GM19193 (cell line): Measurements from ENCODE around the gene CECR2.

ENCODE experiments used
- POLR2A ChIP-seq: IDR thresholded peaks from 4 replicates; pipeline ENCODE4 v1.6.1; 2011; ENCODE audit not compliant: insufficient read depth, insufficient read length; ENCODE audit errors: extremely low read depth

CECR2 gene

DNA sequence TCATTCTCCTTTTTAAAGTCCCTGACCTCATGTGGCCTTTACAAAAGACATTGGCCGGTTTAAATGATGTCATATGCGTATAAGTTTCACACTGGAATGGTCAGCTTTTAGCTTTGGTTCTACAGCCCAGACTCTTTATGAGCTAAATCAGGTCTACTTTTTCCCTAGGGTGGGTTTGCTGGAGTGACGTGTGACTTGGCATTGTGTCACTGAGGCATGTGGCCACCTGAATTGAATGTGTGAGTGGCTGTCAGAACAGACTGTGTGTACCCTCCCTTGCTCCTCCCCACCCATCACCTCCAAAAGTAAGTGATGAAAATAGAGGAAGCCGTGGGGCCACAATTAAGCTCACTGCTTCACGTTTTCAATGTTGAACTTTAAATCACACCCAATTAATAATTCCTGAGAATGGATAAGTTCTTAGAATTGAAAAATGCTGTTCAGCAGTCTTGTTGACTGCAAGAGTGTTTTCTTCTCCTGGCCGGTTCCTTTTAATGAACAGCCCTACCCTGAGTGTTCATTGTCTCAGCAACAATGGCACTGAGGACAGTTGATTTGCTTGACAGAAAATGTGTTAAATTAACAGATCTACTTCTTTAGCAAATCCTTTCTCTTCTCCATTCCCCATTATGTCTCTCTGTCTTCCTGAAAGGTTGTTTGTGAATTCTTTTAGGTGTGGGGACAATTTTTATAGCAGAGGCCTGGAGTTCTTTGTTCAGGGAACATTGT is 11.3 kb downstream of the CECR2 start:
- no peak for TF ChIP-seq POLR2A

GRCh38 chr22:17381192-17381913 is 12.1 kb downstream of the CECR2 start:
- TF ChIP-seq POLR2A = no peak

- TF ChIP-seq POLR2A = no peak
Measured at GRCh38 chr22:17384612-17385330, 15.5 kb downstream of the CECR2 start.

DNA sequence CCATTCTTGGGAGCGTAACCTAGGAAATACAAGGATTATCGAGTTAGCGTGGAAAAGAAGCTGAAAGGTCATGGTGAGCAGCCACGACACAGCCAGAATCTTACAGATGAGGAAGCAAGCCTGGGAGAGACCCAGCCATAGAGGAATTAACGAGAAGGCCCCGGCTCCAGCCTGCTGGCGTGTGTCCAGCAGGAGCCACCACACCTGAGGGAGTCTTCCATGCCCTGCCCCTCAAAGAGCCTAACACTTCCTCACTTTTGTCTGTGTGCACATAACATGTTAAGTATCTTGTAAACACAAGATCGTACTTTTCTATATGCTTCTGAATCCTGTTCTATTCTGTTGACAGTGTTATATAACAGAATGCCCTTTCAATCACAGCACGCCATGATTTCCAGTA is 18.1 kb downstream of the CECR2 start:
- no peak for TF ChIP-seq POLR2A

DNA sequence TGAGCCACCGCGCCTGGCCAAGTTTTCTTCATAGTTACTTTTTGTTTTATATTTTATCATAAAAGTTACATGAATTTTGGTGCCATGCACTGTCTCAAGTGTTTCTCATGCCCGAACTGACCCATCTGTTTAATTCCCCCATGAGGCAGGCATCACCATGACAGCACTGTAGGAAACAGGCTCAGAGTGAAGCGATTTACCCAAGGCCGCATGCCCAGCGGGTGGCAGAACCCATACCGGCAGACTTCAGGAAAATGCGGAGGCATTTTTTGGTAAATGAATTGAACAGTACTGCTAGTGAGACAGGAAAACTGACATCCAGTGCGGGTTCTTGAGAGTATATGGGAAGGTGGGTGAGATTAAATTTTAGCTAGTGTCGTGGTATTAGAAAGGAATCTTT is 19.0 kb downstream of the CECR2 start:
- TF ChIP-seq POLR2A = no peak

- no peak for TF ChIP-seq POLR2A
Measured at GRCh38 chr22:17390087-17390486, 20.8 kb downstream of the CECR2 start.

DNA sequence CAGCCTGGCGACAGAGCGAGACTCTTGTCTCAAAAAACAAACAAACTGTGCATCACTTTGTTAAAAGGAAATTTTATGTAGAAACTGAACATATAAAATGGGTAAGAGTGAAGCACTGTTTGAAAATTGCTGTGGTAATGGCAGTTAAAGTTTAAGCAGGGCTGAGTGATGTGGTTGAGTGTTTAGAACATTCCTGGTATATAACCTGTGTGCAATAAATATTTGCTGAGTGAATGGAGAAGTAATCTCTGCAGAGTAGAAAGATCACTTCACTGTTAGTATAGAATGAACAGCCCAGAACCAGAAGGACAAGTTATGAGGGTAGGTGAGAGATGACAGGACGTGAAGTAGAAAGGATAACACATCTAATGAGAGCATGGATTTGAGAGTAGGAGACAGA is 27.3 kb downstream of the CECR2 start:
- no peak for TF ChIP-seq POLR2A

- no peak for TF ChIP-seq POLR2A
Measured at GRCh38 chr22:17397756-17398547, 28.7 kb downstream of the CECR2 start.

GRCh38 chr22:17400305-17400704 is 31.0 kb downstream of the CECR2 start:
- TF ChIP-seq POLR2A = no peak

- TF ChIP-seq POLR2A = no peak
Measured at GRCh38 chr22:17401728-17402127, 32.5 kb downstream of the CECR2 start.

- no peak for TF ChIP-seq POLR2A
Measured at GRCh38 chr22:17402293-17402692, 33.0 kb downstream of the CECR2 start.

DNA sequence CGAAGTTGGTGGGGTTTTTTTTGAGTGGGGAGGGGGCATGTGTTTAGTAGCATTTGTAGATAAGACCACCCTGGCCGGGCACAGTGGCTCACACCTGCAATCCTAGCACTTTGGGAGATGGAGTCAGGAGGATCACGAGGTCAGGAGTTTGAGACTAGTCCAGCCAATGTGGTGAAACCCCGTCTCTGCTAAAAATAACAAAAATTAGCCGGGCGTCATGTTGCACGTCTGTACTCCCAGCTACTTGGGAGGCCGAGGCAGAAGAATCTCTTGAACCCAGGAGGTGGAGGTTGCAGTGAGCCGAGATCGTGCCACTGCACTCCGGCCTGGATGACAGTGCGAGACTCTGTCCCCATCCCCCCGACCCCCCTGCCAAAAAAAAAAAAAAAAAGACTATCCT is 34.6 kb downstream of the CECR2 start:
- no peak for TF ChIP-seq POLR2A

DNA sequence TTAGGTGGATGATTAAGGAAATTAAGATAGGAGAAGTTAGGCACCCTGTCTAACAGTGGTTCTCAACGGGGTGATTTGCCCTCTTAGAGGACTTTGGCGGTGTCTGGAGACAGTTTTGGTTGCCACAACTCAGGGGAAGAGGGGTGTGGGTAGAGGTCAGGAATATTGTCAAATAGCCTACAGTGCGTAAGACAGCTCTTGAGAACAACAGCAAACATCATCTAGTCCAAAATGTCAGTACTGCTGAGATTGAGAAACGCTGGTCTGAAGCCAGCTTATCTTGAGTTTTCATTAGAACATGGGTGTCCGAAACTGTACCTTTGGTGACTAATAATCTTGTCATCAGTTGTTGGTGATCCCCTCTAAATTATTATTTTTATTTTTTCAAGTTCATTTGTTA is 38.4 kb downstream of the CECR2 start:
- TF ChIP-seq POLR2A = no peak

DNA sequence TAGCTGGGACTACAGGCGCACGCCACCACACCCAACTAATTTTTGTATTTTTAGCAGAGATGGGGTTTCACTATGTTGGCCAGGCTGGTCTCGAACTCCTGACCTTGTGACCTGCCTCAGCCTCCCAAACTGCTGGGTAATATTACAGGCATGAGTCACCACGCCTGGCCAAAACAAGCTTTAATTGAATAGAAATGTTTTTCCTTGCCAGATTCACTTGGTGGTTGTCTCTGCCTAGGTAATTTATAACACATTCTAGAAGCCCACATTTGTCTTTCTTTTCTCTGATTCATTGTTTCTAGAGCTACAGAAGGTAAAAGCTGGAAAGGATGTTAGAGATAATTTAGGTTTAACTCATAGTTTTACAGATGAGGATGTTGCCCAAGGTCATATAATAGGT is 41.3 kb downstream of the CECR2 start:
- TF ChIP-seq POLR2A = no peak

GRCh38 chr22:17411213-17411612 is 42.0 kb downstream of the CECR2 start:
- no peak for TF ChIP-seq POLR2A

DNA sequence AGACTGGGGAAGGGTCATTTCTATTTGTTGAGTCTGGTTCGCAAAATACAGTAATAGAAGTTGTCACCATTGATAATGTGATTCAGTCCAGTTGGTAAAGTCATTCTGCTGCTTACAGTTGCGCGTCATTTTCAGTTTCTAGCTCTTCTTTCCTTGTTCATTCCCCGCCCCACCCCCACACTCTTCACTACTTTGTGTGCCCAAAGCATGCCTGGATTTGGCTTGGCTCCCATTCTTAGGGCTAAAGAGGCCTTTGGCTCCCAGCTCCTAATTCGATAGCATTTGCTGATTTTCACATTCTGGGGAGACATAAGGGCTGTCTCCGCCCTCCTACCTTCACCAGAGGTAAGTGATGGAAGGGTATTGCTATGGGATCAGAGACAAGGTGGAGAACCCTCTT is 43.0 kb downstream of the CECR2 start:
- no peak for TF ChIP-seq POLR2A

- no peak for TF ChIP-seq POLR2A
Measured at GRCh38 chr22:17418890-17419324, 49.6 kb downstream of the CECR2 start.
